Midbrain (tissue), 1 donor: ENCODE data around the gene UQCRH.

Experiments
- DNase-seq: peaks from one replicate; lab custom pipeline; 2025; lab: John Stamatoyannopoulos, UW

The UQCRH gene

GRCh38 chr1:46303038-46303871 is at the start of gene UQCRH, which contains the start of gene LRRC41:
Gene UQCRH, plus strand, starts transcription at chr1:46303698. Its CDS starts 69 bp downstream, at chr1:46303767.
Gene LRRC41, minus strand, starts transcription at chr1:46303616. Its CDS starts 294 bp downstream, at chr1:46303322.
- DNase-seq = peak; percentile 96

- DNase-seq = no peak
Measured at GRCh38 chr1:46254668-46255067, 48.8 kb upstream of the UQCRH start.

- no peak for DNase-seq
Measured at GRCh38 chr1:46256523-46256922, 47.0 kb upstream of the UQCRH start.

- no peak for DNase-seq
Measured at GRCh38 chr1:46262508-46262907, 41.0 kb upstream of the UQCRH start.

GRCh38 chr1:46263146-46263545 is 40.4 kb upstream of the UQCRH start:
- DNase-seq = no peak

- no peak for DNase-seq
Measured at GRCh38 chr1:46268578-46268977, 34.9 kb upstream of the UQCRH start.

GRCh38 chr1:46274225-46275029 is 29.1 kb upstream of the UQCRH start:
- no peak for DNase-seq

GRCh38 chr1:46275030-46275337 is 28.5 kb upstream of the UQCRH start:
- no peak for DNase-seq

- DNase-seq = no peak
Measured at GRCh38 chr1:46277658-46278373, 25.7 kb upstream of the UQCRH start.

- DNase-seq = no peak
Measured at GRCh38 chr1:46278807-46279206, 24.7 kb upstream of the UQCRH start.

- DNase-seq = no peak
Measured at GRCh38 chr1:46280092-46280491, 23.4 kb upstream of the UQCRH start.

- DNase-seq = no peak
Measured at GRCh38 chr1:46281021-46281420, 22.5 kb upstream of the UQCRH start.

- no peak for DNase-seq
Measured at GRCh38 chr1:46284058-46284457, 19.4 kb upstream of the UQCRH start.

GRCh38 chr1:46284597-46285564 is 18.6 kb upstream of the UQCRH start:
- DNase-seq = no peak

GRCh38 chr1:46285730-46286477 is 17.6 kb upstream of the UQCRH start:
- DNase-seq = no peak

- DNase-seq = no peak
Measured at GRCh38 chr1:46288485-46289133, 14.9 kb upstream of the UQCRH start.

GRCh38 chr1:46289134-46289494 is 14.4 kb upstream of the UQCRH start:
- no peak for DNase-seq

GRCh38 chr1:46289976-46290375 is 13.5 kb upstream of the UQCRH start:
- DNase-seq = no peak

GRCh38 chr1:46295306-46295705 is 8.2 kb upstream of the UQCRH start:
- DNase-seq = no peak

- no peak for DNase-seq
Measured at GRCh38 chr1:46298387-46298786, 5.1 kb upstream of the UQCRH start.
